ENCODE measurements around the gene TRIM58.
A peak's percentile ranks its signal among the peaks of the same experiment; 100 is the strongest.

Gene TRIM58

GRCh38 chr1:247849616-247850015 is 7.4 kb upstream of the TRIM58 start:
- DNase-seq (ENCODE audit: low read depth in 2 of 2) = peak in 1 of 2 donors; percentile 6
- no peak overlapping the region for H3K4me3 ChIP-seq (replicated peaks in 1 of 2; ENCODE audit: low read depth in 2 of 2, low read length in 2 of 2)
- no peak for TF ChIP-seq CTCF (IDR thresholded peaks at IDR 0.05; ENCODE audit: low read depth, low read length)

- no peak for DNase-seq (ENCODE audit: low read depth in 2 of 2)
- TF ChIP-seq CTCF (IDR thresholded peaks at IDR 0.05; ENCODE audit: low read depth, low read length) = no peak
- H3K4me3 ChIP-seq (replicated peaks in 1 of 2; ENCODE audit: low read depth in 2 of 2, low read length in 2 of 2) = no peak overlapping the region
These were observed 2.0 kb upstream of the TRIM58 start for GRCh38 chr1:247854899-247855545.

GRCh38 chr1:247855911-247856310 is 1.1 kb upstream of the TRIM58 start:
- TF ChIP-seq CTCF (IDR thresholded peaks at IDR 0.05; ENCODE audit: low read depth, low read length) = no peak
- no peak overlapping the region for H3K4me3 ChIP-seq (replicated peaks in 1 of 2; ENCODE audit: low read depth in 2 of 2, low read length in 2 of 2)
- no peak for DNase-seq (ENCODE audit: low read depth in 2 of 2)

GRCh38 chr1:247857985-247858619 is 1.1 kb downstream of the TRIM58 start:
- peak overlapping the region; percentile 31 to 57 for H3K4me3 ChIP-seq (replicated peaks in 1 of 2; ENCODE audit: low read depth in 2 of 2, low read length in 2 of 2)
- DNase-seq (ENCODE audit: low read depth in 2 of 2) = peak in 1 of 2 donors; percentile 15
- no peak for TF ChIP-seq CTCF (IDR thresholded peaks at IDR 0.05; ENCODE audit: low read depth, low read length)

GRCh38 chr1:247862756-247863155 is 5.8 kb downstream of the TRIM58 start:
- no peak overlapping the region for H3K4me3 ChIP-seq (replicated peaks in 1 of 2; ENCODE audit: low read depth in 2 of 2, low read length in 2 of 2)
- DNase-seq (ENCODE audit: low read depth in 2 of 2) = no peak
- no peak for TF ChIP-seq CTCF (IDR thresholded peaks at IDR 0.05; ENCODE audit: low read depth, low read length)

GRCh38 chr1:247864644-247865043 is 7.7 kb downstream of the TRIM58 start:
- no peak for TF ChIP-seq CTCF (IDR thresholded peaks at IDR 0.05; ENCODE audit: low read depth, low read length)
- no peak overlapping the region for H3K4me3 ChIP-seq (replicated peaks in 1 of 2; ENCODE audit: low read depth in 2 of 2, low read length in 2 of 2)
- DNase-seq (ENCODE audit: low read depth in 2 of 2) = no peak

All from cardiac fibroblast (primary cell).